Epithelial cell of proximal tubule (primary cell): ENCODE measurements around the gene KIRREL3. TPM values are rescaled to one million over a fixed set of nuclear protein-coding genes. Genes with fewer than 3 reads are reported as not detected.
A peak's percentile ranks its signal among the peaks of the same experiment; 100 is the strongest.

Experiments
- DNase-seq: peaks from one replicate; pipeline ENCODE4 v3.0.0-alpha.2; 2011; ENCODE audit warnings: low read depth
- H3K4me3 ChIP-seq: 2 replicates; pipeline ENCODE4 v1.5.1; 2011; ENCODE audit warnings: low read depth, mild to moderate bottlenecking, low read length
- CTCF ChIP-seq: conservative IDR thresholded peaks from 2 replicates; pipeline ENCODE4 v1.5.1; 2012; ENCODE audit warnings: low read depth, mild to moderate bottlenecking, low read length
- total RNA-seq: library from RNA; depleted of rRNA; stranded (reverse); fragments of >200 nt; gene quantifications from 2 replicates; pipeline ENCODE4 v1.2.3, GENCODE V29; 2015

KIRREL3 gene
- total RNA-seq, 1 donor from 2014 or later, result 5.1 TPM

GRCh38 chr11:126929179-126930061, 71.2 kb downstream of the KIRREL3 start:
- no peak for TF ChIP-seq CTCF
- no peak for DNase-seq

GRCh38 chr11:126927623-126928022, 72.9 kb downstream of the KIRREL3 start:
- no peak overlapping the region for H3K4me3 ChIP-seq
- no peak for DNase-seq
- no peak for TF ChIP-seq CTCF

More at GRCh38 chr11:126929179-126930061, 71.2 kb downstream of the KIRREL3 start:
- H3K4me3 ChIP-seq, result no peak overlapping the region

GRCh38 chr11:126926376-126926791, 74.2 kb downstream of the KIRREL3 start:
- TF ChIP-seq CTCF, result no peak
- no peak overlapping the region for H3K4me3 ChIP-seq
- DNase-seq, result no peak

- no peak for DNase-seq
- TF ChIP-seq CTCF, result no peak
- H3K4me3 ChIP-seq, result no peak overlapping the region
Observed at GRCh38 chr11:126925321-126926093, 75.1 kb downstream of the KIRREL3 start.

GRCh38 chr11:126924376-126925040, 76.1 kb downstream of the KIRREL3 start:
- no peak overlapping the region for H3K4me3 ChIP-seq
- no peak for TF ChIP-seq CTCF
- no peak for DNase-seq

GRCh38 chr11:126920833-126921232, 79.7 kb downstream of the KIRREL3 start:
- peak; percentile 31 for TF ChIP-seq CTCF
- H3K4me3 ChIP-seq, result no peak overlapping the region
- no peak for DNase-seq
